Esophagus squamous epithelium (tissue), 4 donors: ENCODE results near the gene KCNQ4.

Experiments used
- POLR2A ChIP-seq, 4 donors: fragments of 450-650 bp; IDR thresholded peaks; one replicate each; pipeline ENCODE4 v1.6.1; 2017; ENCODE audit warnings: antibody characterized with exemption in 4 of 4, mild to moderate bottlenecking in 4 of 4, moderate library complexity in 3 of 4
- TF ChIP-seq, protein P1 (sequence below), 6 experiments: fragments of 450-650 bp in 4 of 6; fragments of 200-600 bp in 2 of 6; sonication (generic) in 2 of 6; IDR thresholded peaks; one replicate each; pipeline ENCODE4 v1.5.1; 2016 to 2019; ENCODE audit warnings: antibody characterized with exemption in 6 of 6, mild to moderate bottlenecking in 4 of 6, moderate library complexity in 4 of 6

DNA sequence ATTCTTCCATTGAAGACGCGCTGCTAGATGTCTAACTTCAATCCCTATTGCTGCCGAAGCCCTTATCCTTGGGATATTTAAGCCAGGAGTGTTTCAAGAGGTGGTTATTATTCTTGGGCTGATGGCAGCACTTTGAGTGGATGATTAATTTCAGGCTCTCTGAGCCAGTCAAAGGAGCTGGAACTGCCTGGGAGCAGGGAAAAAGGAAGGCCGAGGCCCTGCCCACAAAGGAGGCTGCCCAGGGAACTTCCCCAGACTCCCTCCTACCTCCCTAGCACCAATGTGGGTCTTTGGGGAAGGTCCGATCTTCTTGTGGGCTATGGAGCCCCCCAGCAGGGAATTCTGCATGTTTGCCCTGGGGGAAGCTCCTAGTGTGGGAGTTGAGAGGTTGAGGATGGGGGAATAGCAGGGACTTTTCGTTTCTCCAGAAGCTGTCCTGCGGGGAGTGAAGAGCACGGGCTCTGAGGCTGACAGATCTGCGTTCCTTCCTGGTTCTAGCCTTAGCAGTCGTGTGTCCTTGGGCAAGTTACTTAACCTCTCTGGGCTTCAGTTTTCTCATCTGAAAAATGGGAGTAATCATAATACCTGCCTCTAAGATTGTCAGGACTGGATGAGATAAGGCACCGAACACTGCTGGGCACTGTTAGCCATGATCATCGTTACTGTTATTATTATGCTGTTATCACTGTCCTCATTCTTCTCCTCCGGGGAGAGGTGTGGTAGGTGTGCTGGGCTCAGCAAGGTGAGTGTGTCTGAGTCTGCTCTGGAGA is 6.3 kb downstream of the KCNQ4 start:
- TF ChIP-seq, protein P1, sequence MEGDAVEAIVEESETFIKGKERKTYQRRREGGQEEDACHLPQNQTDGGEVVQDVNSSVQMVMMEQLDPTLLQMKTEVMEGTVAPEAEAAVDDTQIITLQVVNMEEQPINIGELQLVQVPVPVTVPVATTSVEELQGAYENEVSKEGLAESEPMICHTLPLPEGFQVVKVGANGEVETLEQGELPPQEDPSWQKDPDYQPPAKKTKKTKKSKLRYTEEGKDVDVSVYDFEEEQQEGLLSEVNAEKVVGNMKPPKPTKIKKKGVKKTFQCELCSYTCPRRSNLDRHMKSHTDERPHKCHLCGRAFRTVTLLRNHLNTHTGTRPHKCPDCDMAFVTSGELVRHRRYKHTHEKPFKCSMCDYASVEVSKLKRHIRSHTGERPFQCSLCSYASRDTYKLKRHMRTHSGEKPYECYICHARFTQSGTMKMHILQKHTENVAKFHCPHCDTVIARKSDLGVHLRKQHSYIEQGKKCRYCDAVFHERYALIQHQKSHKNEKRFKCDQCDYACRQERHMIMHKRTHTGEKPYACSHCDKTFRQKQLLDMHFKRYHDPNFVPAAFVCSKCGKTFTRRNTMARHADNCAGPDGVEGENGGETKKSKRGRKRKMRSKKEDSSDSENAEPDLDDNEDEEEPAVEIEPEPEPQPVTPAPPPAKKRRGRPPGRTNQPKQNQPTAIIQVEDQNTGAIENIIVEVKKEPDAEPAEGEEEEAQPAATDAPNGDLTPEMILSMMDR (IDR thresholded peaks at IDR 0.05): no peak
- TF ChIP-seq POLR2A (IDR thresholded peaks at IDR 0.05): no peak
